DND-41 (cell line): ENCODE measurements around the gene SLC10A3.

Source experiments
- ATAC-seq: fragments of 200-7000 bp; cut with Tn5 transposase; 3 replicates; pipeline ENCODE4 v1.9.1; 2021; ENCODE audit warnings: low read depth; ENCODE audit not compliant: insufficient read depth
- DNase-seq: peaks from one replicate; pipeline ENCODE4 v3.0.0-alpha.2; 2020
- H2AFZ ChIP-seq: 2 replicates; pipeline ENCODE4 v1.6.0; 2012; ENCODE audit warnings: low read depth, low read length
- H3K27ac ChIP-seq: 2 replicates; pipeline ENCODE4 v1.5.1; 2012; ENCODE audit warnings: low read length, inconsistent platforms
- H3K27me3 ChIP-seq: fragments of 200-600 bp; sonication (generic); 2 replicates; pipeline ENCODE4 v1.6.0; 2012; ENCODE audit warnings: low read length, mild to moderate bottlenecking, inconsistent platforms; ENCODE audit not compliant: insufficient read depth, poor library complexity
- H3K36me3 ChIP-seq: 2 replicates; pipeline ENCODE4 v1.5.1; 2012; ENCODE audit warnings: low read length, inconsistent platforms; ENCODE audit not compliant: insufficient read depth
- H3K4me1 ChIP-seq: 2 replicates; pipeline ENCODE4 v1.5.1; 2012; ENCODE audit warnings: mild to moderate bottlenecking, low read length; ENCODE audit not compliant: insufficient read depth
- H3K4me2 ChIP-seq: 2 replicates; pipeline ENCODE4 v1.6.0; 2012; ENCODE audit warnings: mild to moderate bottlenecking, moderate library complexity, low read length, inconsistent platforms; ENCODE audit not compliant: insufficient read depth
- H3K4me3 ChIP-seq, 2 experiments: fragments of 200-600 bp in 1 of 2; shearing (Covaris generic) in 1 of 2; 2 replicates each; pipeline ENCODE4 v1.5.1; 2012 to 2016; ENCODE audit warnings: inconsistent platforms in 2 of 2, low read length in 2 of 2, mild to moderate bottlenecking in 2 of 2, low read depth in 1 of 2, moderate library complexity in 1 of 2
- H3K79me2 ChIP-seq: 2 replicates; pipeline ENCODE4 v1.6.0; 2012; ENCODE audit warnings: low read length, inconsistent platforms; ENCODE audit not compliant: insufficient read depth
- H3K9ac ChIP-seq: 2 replicates; pipeline ENCODE4 v1.6.0; 2012; ENCODE audit warnings: low read depth, mild to moderate bottlenecking, inconsistent platforms, low read length, moderate library complexity
- H3K9me3 ChIP-seq: 2 replicates; pipeline ENCODE4 v1.5.1; 2012; ENCODE audit warnings: low read length, moderate library complexity, mild to moderate bottlenecking, inconsistent platforms; ENCODE audit not compliant: insufficient read depth, severe bottlenecking
- H4K20me1 ChIP-seq: 2 replicates; pipeline ENCODE4 v1.6.0; 2012; ENCODE audit warnings: low read length; ENCODE audit not compliant: insufficient read depth
- EZH2 ChIP-seq: IDR thresholded peaks from 3 replicates; pipeline ENCODE4 v1.6.1; 2012; ENCODE audit warnings: borderline replicate concordance, low read depth, mild to moderate bottlenecking, moderate library complexity, low read length, inconsistent platforms; ENCODE audit not compliant: severe bottlenecking
- TF ChIP-seq, protein P1 (sequence below): IDR thresholded peaks from 2 replicates; pipeline ENCODE4 v1.5.1; 2012; ENCODE audit warnings: borderline replicate concordance, low read length, moderate library complexity, mild to moderate bottlenecking; ENCODE audit not compliant: poor library complexity, severe bottlenecking; ENCODE audit errors: extremely low read depth

The SLC10A3 gene

DNA sequence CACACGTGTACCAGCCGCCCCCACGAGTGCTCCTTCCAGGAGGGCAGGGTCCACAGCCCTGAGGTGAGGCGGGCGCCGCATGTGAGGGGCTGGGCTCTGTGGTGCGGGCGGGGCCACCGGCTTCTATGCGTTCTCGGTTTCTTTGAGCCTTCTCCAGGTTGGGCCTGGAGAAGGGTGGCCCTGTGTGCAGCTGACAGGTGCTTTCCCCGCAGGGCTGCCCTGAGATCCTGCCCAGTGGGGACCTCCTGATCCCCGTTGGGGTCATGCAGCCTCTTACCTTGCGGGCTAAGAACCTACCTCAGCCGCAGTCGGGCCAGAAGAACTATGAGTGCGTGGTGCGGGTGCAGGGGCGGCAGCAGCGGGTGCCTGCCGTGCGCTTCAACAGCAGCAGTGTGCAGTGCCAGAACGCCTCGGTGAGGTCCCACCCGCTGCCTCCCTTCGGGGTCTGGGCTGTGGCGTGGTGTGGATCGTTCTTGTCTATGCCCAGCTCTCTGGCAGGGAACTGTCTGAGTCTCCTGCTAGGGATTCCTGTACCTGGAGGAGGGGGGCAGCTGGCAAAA is 25.5 kb downstream of the SLC10A3 start:
- H3K27me3 ChIP-seq: no peaks in the 10 kb centered on the region
- peaks cover 68% of the 10 kb centered on the region for H3K36me3 ChIP-seq
- H3K4me2 ChIP-seq: no peak overlapping the region
- H3K4me3 ChIP-seq: no peak overlapping the region
- DNase-seq (no peak), ATAC-seq (no peak)
- peaks cover under 1% of the 10 kb centered on the region; the same call in 1 of the 2 replicates for H3K79me2 ChIP-seq
- 0 out of 2 replicates have a peak, but pooled peaks cover 5% of the 10 kb centered on the region for H4K20me1 ChIP-seq
- TF ChIP-seq EZH2: no peak
- TF ChIP-seq, protein P1, sequence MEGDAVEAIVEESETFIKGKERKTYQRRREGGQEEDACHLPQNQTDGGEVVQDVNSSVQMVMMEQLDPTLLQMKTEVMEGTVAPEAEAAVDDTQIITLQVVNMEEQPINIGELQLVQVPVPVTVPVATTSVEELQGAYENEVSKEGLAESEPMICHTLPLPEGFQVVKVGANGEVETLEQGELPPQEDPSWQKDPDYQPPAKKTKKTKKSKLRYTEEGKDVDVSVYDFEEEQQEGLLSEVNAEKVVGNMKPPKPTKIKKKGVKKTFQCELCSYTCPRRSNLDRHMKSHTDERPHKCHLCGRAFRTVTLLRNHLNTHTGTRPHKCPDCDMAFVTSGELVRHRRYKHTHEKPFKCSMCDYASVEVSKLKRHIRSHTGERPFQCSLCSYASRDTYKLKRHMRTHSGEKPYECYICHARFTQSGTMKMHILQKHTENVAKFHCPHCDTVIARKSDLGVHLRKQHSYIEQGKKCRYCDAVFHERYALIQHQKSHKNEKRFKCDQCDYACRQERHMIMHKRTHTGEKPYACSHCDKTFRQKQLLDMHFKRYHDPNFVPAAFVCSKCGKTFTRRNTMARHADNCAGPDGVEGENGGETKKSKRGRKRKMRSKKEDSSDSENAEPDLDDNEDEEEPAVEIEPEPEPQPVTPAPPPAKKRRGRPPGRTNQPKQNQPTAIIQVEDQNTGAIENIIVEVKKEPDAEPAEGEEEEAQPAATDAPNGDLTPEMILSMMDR: no peak
- H3K4me1 ChIP-seq: peaks cover 5% of the 10 kb centered on the region
- no peak overlapping the region for H3K27ac ChIP-seq
- no peaks in the 10 kb centered on the region for H3K9me3 ChIP-seq
- no peak overlapping the region for H3K9ac ChIP-seq
- no peak overlapping the region for H2AFZ ChIP-seq

DNA sequence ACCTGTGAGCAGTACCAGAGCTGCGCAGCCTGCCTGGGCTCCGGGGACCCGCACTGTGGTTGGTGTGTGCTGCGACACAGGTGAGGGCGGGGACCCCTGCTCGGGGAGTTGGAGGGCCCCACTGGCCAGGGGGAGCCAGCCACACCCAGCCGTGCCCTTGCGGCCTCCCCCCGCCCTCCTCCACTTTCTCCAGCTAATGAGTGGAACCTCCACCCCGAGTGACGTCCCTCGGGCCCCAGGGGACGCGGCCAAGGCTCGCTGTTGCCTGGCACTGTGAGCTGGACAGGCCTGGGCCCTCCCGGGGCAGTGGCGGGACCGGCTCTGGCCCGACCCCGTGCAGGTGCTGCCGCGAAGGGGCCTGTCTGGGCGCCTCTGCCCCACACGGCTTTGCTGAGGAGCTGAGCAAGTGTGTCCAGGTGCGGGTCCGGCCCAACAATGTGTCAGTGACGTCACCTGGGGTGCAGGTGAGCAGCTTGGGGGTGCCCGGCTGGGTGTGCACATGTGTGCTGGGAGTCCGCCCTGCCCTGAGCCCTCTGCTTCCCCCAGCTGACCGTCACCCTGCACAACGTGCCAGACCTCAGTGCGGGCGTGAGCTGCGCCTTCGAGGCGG is 26.7 kb downstream of the SLC10A3 start:
- Histone ChIP-seq H3K79me2 (peaks cover 9% of the 10 kb centered on the region), H4K20me1 (peaks cover 10% of the 10 kb centered on the region; the same call in 1 of the 2 replicates), H3K4me3 (no peak overlapping the region), H2AFZ (no peak overlapping the region), H3K4me1 (peaks cover 16% of the 10 kb centered on the region), H3K27ac (no peak overlapping the region), H3K9me3 (no peaks in the 10 kb centered on the region), H3K4me2 (no peak overlapping the region), H3K36me3 (peaks cover 57% of the 10 kb centered on the region), H3K9ac (no peak overlapping the region), H3K27me3 (no peaks in the 10 kb centered on the region)
- DNase-seq (no peak), ATAC-seq (no peak)
- TF ChIP-seq EZH2: no peak
- TF ChIP-seq, protein P1: no peak

DNA sequence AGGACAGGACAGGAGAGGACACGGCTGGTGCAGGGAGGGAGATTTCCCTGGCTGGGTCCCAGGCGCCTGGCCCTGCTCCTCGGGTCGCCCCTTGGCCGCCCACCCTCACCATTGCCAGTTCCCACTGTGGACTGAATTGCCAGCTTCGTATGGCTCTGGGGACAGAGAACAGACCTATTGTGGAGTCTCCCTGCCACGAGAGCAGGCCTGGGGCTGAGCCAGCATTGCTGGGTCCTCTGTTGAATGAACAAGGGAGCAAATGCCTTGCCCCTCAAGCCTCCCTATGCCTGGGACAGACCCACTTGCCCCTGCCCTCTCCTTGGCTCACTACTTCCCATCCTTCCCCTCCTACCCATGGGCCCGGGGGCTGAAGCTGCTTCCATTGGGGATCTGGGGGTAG is 28.0 kb downstream of the SLC10A3 start:
- H3K9me3 ChIP-seq: no peaks in the 10 kb centered on the region
- H3K4me3 ChIP-seq: no peak overlapping the region
- no peak for DNase-seq
- H3K27me3 ChIP-seq: no peaks in the 10 kb centered on the region
- H4K20me1 ChIP-seq: peaks cover 10% of the 10 kb centered on the region; the same call in 1 of the 2 replicates
- ATAC-seq: no peak
- peaks cover 48% of the 10 kb centered on the region for H3K36me3 ChIP-seq
- no peak for TF ChIP-seq EZH2
- TF ChIP-seq, protein P1: no peak
- no peak overlapping the region for H3K4me2 ChIP-seq
- peaks cover 14% of the 10 kb centered on the region for H3K79me2 ChIP-seq
- H2AFZ ChIP-seq: no peak overlapping the region
- H3K9ac ChIP-seq: no peak overlapping the region
- no peak overlapping the region for H3K27ac ChIP-seq
- H3K4me1 ChIP-seq: peaks cover 21% of the 10 kb centered on the region
